ENCODE measurements around the gene PELI2.

GRCh38 chr14:56324856-56325699 is 206.9 kb downstream of the PELI2 start:
- TF ChIP-seq TAF1 (IDR thresholded peaks at IDR 0.05; ENCODE audit: borderline replicate concordance, low read depth, low read length) (no peak), POLR2AphosphoS5 (IDR thresholded peaks at IDR 0.05; ENCODE audit: low read depth, low read length) (no peak), POLR2A (IDR thresholded peaks at IDR 0.05; ENCODE audit: low read depth, low read length) (no peak)
